HepG2 (cell line): ENCODE results near the gene PRR5L. TPM values are rescaled to one million over a fixed set of nuclear protein-coding genes. Genes with fewer than 3 reads are reported as not detected.

ENCODE experiments used
- ATAC-seq: fragments of 200-7000 bp; cut with Tn5 transposase; 3 replicates; pipeline ENCODE4 v1.9.1; 2020; ENCODE audit warnings: mild to moderate bottlenecking, moderate library complexity
- BruUV-seq: library from RNA; stranded (reverse); fragments of 400-500 nt; replicated peaks from 2 replicates; lab custom pipeline; 2021; lab: Mats Ljungman, UMichigan
- CTCF ChIA-PET: fragments of 300-600 bp; formaldehyde crosslinking; extraction: SDS; loops from one replicate; lab custom pipeline; 2021; ENCODE audit warnings: low total read pairs, inconsistent platforms, low intra/inter-chr PET ratio; lab: Yijun Ruan, JAX
- POLR2A ChIA-PET: fragments of 350-600 bp; sonication (Branson Sonifier 250); formaldehyde crosslinking; loops from one replicate; lab custom pipeline; 2020; ENCODE audit warnings: antibody characterized with exemption, inconsistent platforms; lab: Yijun Ruan, JAX
- DNase-seq: peaks from one replicate; pipeline ENCODE4 v3.0.0-alpha.2; 2015; ENCODE audit warnings: low spot score
- FAIRE-seq: peaks from 3 replicates; lab custom pipeline; 2011; peaks lifted over from hg19 to GRCh38; lab: Jason Lieb, UNC
- H2AFZ ChIP-seq: one replicate; pipeline ENCODE4 v1.6.1; 2011; ENCODE audit warnings: low read length, inconsistent platforms
- H3K27ac ChIP-seq: fragments of 300-600 bp; 3 replicates; pipeline ENCODE4 v1.8.0; 2011; ENCODE audit warnings: mixed run types, mild to moderate bottlenecking, mixed read lengths, low read length, inconsistent platforms; ENCODE audit not compliant: insufficient read depth; ENCODE audit errors: extremely low read length
- H3K27me3 ChIP-seq, 2 experiments: fragments of 200-600 bp in 1 of 2; 2 replicates in 1 of 2; 3 replicates in 1 of 2; pipeline versions ENCODE4 v1.6.0 to v1.8.0; 2011; ENCODE audit warnings: low read length in 2 of 2, mild to moderate bottlenecking in 2 of 2, moderate library complexity in 2 of 2, inconsistent platforms in 1 of 2; ENCODE audit not compliant: insufficient read depth in 2 of 2, control insufficient read depth in 1 of 2
- H3K36me3 ChIP-seq, 2 experiments: fragments of 200-600 bp in 1 of 2; replicated peaks in 1 of 2; 2 replicates in 1 of 2; 3 replicates in 1 of 2; pipeline versions ENCODE4 v1.5.1 to v1.8.0; 2011; ENCODE audit warnings: low read length in 2 of 2, inconsistent platforms in 1 of 2; ENCODE audit not compliant: insufficient read depth in 2 of 2, control insufficient read depth in 1 of 2
- H3K4me1 ChIP-seq: 2 replicates; pipeline ENCODE4 v1.5.1; 2012; ENCODE audit warnings: low read length, inconsistent platforms; ENCODE audit not compliant: insufficient read depth
- H3K4me2 ChIP-seq: 2 replicates; pipeline ENCODE4 v1.6.0; 2011; ENCODE audit warnings: low read depth, low read length, inconsistent platforms
- H3K4me3 ChIP-seq, 3 experiments: fragments of 200-600 bp in 1 of 3; sonication (generic), shearing (Covaris generic) in 1 of 3; replicated peaks in 1 of 3; 2 replicates each; pipeline ENCODE4 v1.5.1; 2011 to 2016; ENCODE audit warnings: low read length in 3 of 3, inconsistent platforms in 2 of 3, low read depth in 2 of 3, mild to moderate bottlenecking in 2 of 3, control low read depth in 1 of 3, mixed read lengths in 1 of 3; ENCODE audit not compliant: insufficient read depth in 1 of 3
- H3K79me2 ChIP-seq: one replicate; pipeline ENCODE4 v1.6.1; 2011; ENCODE audit warnings: low read length, inconsistent platforms; ENCODE audit not compliant: insufficient read depth
- H3K9ac ChIP-seq: 2 replicates; pipeline ENCODE4 v1.6.0; 2011; ENCODE audit warnings: mild to moderate bottlenecking, low read depth, low read length, inconsistent platforms; ENCODE audit not compliant: insufficient read depth
- H3K9me3 ChIP-seq: 2 replicates; pipeline ENCODE4 v1.5.1; 2012; ENCODE audit warnings: mild to moderate bottlenecking, low read length
- H4K20me1 ChIP-seq: 2 replicates; pipeline ENCODE4 v1.6.0; 2011; ENCODE audit warnings: inconsistent platforms, mild to moderate bottlenecking, low read length, moderate library complexity; ENCODE audit not compliant: insufficient read depth
- CERS6 ChIP-seq: sonication (generic); formaldehyde crosslinking; IDR thresholded peaks from 2 replicates; pipeline ENCODE4 v1.5.0; 2020; ENCODE audit warnings: missing genetic modification reagents
- HMG20B ChIP-seq: conservative IDR thresholded peaks from 2 replicates; pipeline ENCODE4 v1.6.1; 2016; ENCODE audit warnings: missing genetic modification reagents, missing compliant biosample characterization
- MEIS2 ChIP-seq: sonication (generic); formaldehyde crosslinking; IDR thresholded peaks from 2 replicates; pipeline ENCODE4 v1.9.0; 2021; ENCODE audit warnings: mild to moderate bottlenecking, missing genetic modification reagents
- MXD4 ChIP-seq: IDR thresholded peaks from 2 replicates; pipeline ENCODE4 v1.6.1; 2016; ENCODE audit warnings: mild to moderate bottlenecking, missing biosample characterization, missing genetic modification reagents
- NBN ChIP-seq: fragments of 450-650 bp; conservative IDR thresholded peaks from 2 replicates; pipeline ENCODE4 v1.6.1; 2017
- NCOR1 ChIP-seq: fragments of 200-600 bp; sonication (generic); IDR thresholded peaks from 2 replicates; pipeline ENCODE4 v1.7.0; 2017; ENCODE audit warnings: antibody characterized with exemption, low read length, borderline replicate concordance
- POGZ ChIP-seq: sonication (generic); formaldehyde crosslinking; IDR thresholded peaks from 2 replicates; pipeline ENCODE4 v1.4.0; 2020; ENCODE audit warnings: mild to moderate bottlenecking, missing genetic modification reagents
- ZMYM3 ChIP-seq: sonication (generic); formaldehyde crosslinking; IDR thresholded peaks from 2 replicates; pipeline ENCODE4 v1.5.1; 2020; ENCODE audit warnings: mild to moderate bottlenecking, missing genetic modification reagents
- ZNF276 ChIP-seq: sonication (generic); formaldehyde crosslinking; IDR thresholded peaks from 2 replicates; pipeline ENCODE4 v1.4.0; 2020; ENCODE audit warnings: mild to moderate bottlenecking, low read depth, missing genetic modification reagents
- ZNF570 ChIP-seq: sonication (generic); formaldehyde crosslinking; IDR thresholded peaks from 2 replicates; pipeline ENCODE4 v1.4.0; 2020; ENCODE audit warnings: mild to moderate bottlenecking, missing genetic modification reagents, borderline replicate concordance
- ZNF615 ChIP-seq: sonication (generic); formaldehyde crosslinking; IDR thresholded peaks from 2 replicates; pipeline ENCODE4 v1.5.0; 2020; ENCODE audit warnings: mild to moderate bottlenecking, missing genetic modification reagents, borderline replicate concordance
- ZNF749 ChIP-seq: sonication (generic); formaldehyde crosslinking; IDR thresholded peaks from 2 replicates; pipeline ENCODE4 v1.8.0; 2022; ENCODE audit warnings: mild to moderate bottlenecking, missing genetic modification reagents, moderate library complexity, borderline replicate concordance
- WGBS: methylation state at CpG from one replicate; pipeline ENCODE4 v1.1.6; 2017; ENCODE audit warnings: low lambda C conversion rate; 5-methylcytosine and 5-hydroxymethylcytosine counted together
- in situ Hi-C: cut with HindIII; loops from 2 replicates; pipeline ENCODE4 v1.10.0; 2017; ENCODE audit warnings: low pct_unique_long_range_greater_than_20kb; ENCODE audit not compliant: extremely low pct_ligation_motif_present
- intact Hi-C: fragments of 100-400 bp; cut with micrococcal nuclease; formaldehyde crosslinking; loops from one replicate; pipeline ENCODE4 v1.10.0; 2022; ENCODE audit not compliant: unreplicated experiment
- polyA plus RNA-seq, 8 experiments: library from polyadenylated mRNA; depleted of rRNA in 3 of 8; stranded (reverse) in 7 of 8; unstranded in 1 of 8; fragments of >200 nt; fragmentation: Illumina TruSeq in 4 of 8; extraction: Trizol in 4 of 8; gene quantifications; 2 replicates each; pipeline versions ENCODE4 v1.2.1 to v1.2.3, GENCODE V29; 2011 to 2016; ENCODE audit warnings: low read depth in 4 of 8, missing spikeins in 1 of 8, mixed read lengths in 1 of 8; ENCODE audit not compliant: insufficient read depth in 1 of 8
- total RNA-seq, 5 experiments: library from RNA; depleted of rRNA; stranded (reverse); fragments of >200 nt; fragmentation: Illumina TruSeq; extraction: Trizol; gene quantifications; 2 replicates each; pipeline ENCODE4 v1.2.3, GENCODE V29; 2016; ENCODE audit warnings: low read depth in 1 of 5

The PRR5L gene
- total and polyA plus RNA-seq, 2 of the 13 experiments (the other 11 are each of a cell fraction or from before 2014, with no cell fraction given): 0.16 TPM; not detected in 1

GRCh38 chr11:36388071-36388470 is 92.0 kb downstream of the PRR5L start:
- Histone ChIP-seq H3K9ac (no peak overlapping the region), H3K36me3 (no peaks in the 10 kb centered on the region), H3K4me2 (no peak overlapping the region), H3K27ac (no peak overlapping the region), H3K79me2 (no peaks in the 10 kb centered on the region), H4K20me1 (no peaks in the 10 kb centered on the region), H3K4me3 (no peak overlapping the region), H3K9me3 (no peaks in the 10 kb centered on the region), H2AFZ (no peak overlapping the region), H3K4me1 (no peaks in the 10 kb centered on the region), H3K27me3 (no peaks in the 10 kb centered on the region)
- no peak for ATAC-seq
- ChIA-PET CTCF (no interaction called here), POLR2A (no interaction called here)
- DNase-seq: no peak
- TF ChIP-seq MEIS2 (CRISPR knock-in tag) (no peak), ZMYM3 (CRISPR knock-in tag) (no peak), CERS6 (no peak), ZNF615 (CRISPR knock-in tag) (no peak), NCOR1 (no peak), MXD4 (CRISPR knock-in tag) (no peak), ZNF570 (CRISPR knock-in tag) (no peak), ZNF749 (CRISPR knock-in tag) (no peak), NBN (no peak), ZNF276 (CRISPR knock-in tag) (no peak), HMG20B (CRISPR knock-in tag) (no peak), POGZ (CRISPR knock-in tag) (no peak)
- BruUV-seq: no TSS peak
- WGBS: 25% methylated on average over 2 of the region's 2 CpGs
- no peak for FAIRE-seq
- in situ Hi-C loops (no loop called here), intact Hi-C loops (no loop called here)
